ENCODE results near the gene NTMT1.

The NTMT1 gene

DNA sequence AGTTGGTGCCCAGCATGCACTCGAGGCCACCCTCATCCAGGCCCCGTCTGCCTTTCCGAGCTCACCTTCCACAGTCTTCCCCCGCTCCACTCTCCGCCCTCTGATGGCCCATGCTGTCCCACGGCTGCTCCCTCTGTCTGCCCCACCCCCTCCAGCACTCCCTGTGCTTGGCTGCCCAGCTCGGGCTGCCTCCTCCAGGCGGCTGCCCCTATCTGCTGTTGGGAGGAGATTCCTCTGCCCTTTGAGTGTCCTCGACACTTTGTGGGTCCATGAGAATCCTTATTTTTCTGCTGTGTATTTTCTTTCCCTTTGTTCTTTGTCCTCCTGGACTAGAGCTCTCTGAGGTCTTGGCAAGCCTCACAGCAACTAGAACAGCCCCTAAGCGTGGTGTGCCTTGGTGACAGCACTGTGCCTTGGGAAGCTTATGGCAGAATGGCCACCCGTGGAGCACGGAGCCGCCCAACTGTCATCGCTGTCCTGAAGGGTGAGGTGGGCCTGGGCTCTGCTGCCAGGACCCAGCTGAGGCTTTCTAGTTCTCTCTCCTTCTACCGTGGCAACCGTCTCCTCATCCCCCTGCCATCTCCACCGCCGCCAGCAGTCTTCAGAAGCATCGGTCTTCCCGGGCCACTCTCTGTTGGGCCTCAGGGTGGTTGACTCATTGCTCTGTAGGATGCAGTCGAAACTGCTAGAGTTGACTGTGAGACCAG lies 5.2 kb downstream of the NTMT1 start:
- TF ChIP-seq GATA3 (IDR thresholded peaks at IDR 0.05; ENCODE audit: low read depth, low read length) (no peak), GATA2 (IDR thresholded peaks at IDR 0.05; ENCODE audit: low read depth, low read length) (no peak)

DNA sequence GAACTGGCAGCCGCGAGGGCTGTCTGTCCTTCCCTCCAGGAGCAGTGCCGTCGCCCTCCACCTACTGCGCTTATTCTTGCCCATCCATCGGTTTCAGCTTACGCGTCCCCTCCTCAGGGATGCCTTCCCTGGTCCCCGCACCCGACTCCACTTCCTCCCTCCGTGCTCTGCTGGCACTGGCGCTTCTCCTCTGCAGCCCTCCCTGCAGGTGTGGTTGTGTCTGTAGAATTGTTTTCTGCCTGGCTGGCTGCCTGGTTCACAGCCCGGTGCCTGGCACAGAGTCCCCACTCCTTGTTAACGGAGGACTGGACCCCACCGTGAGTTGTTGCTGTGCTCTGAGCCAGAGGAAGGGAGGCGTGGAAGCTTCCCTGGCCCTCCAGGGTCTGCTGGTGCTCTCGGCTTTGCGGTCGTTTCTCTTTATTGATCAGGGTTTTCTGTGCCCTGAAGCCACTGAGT lies 5.7 kb downstream of the NTMT1 start:
- TF ChIP-seq GATA2 (IDR thresholded peaks at IDR 0.05; ENCODE audit: low read depth, low read length) (no peak), GATA3 (IDR thresholded peaks at IDR 0.05; ENCODE audit: low read depth, low read length) (no peak)

DNA sequence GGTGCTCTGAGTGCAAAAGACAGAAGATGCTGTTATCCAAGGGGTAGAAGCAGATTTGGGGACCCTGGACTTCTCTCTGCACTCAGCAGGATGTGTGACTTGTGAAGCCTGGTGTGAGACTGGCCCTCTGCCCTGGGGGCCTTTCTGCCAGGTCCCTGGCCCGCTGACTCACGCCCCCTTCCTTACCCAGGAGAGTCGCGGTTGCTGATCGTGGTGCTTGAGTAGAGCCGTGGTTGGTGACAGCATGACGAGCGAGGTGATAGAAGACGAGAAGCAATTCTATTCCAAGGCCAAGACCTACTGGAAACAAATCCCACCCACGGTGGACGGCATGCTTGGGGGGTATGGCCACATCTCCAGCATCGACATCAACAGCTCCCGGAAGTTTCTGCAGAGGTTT lies 6.5 kb downstream of the NTMT1 start:
- TF ChIP-seq GATA2 (IDR thresholded peaks at IDR 0.05; ENCODE audit: low read depth, low read length) (no peak), GATA3 (IDR thresholded peaks at IDR 0.05; ENCODE audit: low read depth, low read length) (no peak)

DNA sequence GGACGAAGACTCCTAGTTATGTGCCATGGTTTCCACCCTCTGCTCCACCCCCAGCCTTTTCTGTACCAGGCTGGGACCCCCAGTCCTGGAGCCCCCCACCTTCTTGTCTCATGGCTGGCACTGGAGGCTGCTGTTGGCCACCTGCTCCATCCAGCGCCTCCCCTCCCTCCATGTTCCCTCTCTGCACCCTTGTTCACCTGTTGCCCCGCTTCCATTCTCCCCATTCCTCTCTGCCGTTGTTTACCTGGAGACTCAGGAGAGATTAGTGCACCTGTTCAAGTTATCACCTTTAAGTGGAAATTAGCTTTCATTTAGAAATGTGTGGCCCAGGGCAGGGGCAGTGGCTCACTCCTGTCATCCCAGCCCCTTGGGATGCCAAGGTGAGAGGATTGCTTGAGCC lies 7.2 kb downstream of the NTMT1 start:
- TF ChIP-seq GATA3 (IDR thresholded peaks at IDR 0.05; ENCODE audit: low read depth, low read length) = no peak
- TF ChIP-seq GATA2 (IDR thresholded peaks at IDR 0.05; ENCODE audit: low read depth, low read length) = no peak

DNA sequence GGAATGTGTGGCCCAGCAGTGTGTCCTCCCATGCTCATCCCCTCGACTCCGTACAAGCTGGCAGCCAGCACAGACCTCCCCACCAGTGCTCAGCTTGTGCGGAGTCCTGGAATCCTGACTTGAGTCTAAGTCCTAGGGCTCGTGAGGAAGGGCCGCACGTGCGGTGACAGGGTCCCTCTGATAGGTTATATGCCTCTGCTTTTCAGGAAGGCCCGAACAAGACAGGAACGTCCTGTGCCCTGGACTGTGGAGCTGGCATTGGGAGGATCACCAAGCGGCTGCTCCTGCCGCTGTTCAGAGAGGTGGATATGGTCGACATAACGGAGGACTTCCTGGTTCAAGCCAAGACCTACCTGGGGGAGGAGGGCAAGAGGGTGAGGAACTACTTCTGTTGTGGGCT lies 7.9 kb downstream of the NTMT1 start:
- TF ChIP-seq GATA3 (IDR thresholded peaks at IDR 0.05; ENCODE audit: low read depth, low read length) (no peak), GATA2 (IDR thresholded peaks at IDR 0.05; ENCODE audit: low read depth, low read length) (no peak)

GRCh38 chr9:129635099-129636065 lies 9.4 kb downstream of the NTMT1 start:
- TF ChIP-seq GATA2 (IDR thresholded peaks at IDR 0.05; ENCODE audit: low read depth, low read length) (no peak), GATA3 (IDR thresholded peaks at IDR 0.05; ENCODE audit: low read depth, low read length) (no peak)

DNA sequence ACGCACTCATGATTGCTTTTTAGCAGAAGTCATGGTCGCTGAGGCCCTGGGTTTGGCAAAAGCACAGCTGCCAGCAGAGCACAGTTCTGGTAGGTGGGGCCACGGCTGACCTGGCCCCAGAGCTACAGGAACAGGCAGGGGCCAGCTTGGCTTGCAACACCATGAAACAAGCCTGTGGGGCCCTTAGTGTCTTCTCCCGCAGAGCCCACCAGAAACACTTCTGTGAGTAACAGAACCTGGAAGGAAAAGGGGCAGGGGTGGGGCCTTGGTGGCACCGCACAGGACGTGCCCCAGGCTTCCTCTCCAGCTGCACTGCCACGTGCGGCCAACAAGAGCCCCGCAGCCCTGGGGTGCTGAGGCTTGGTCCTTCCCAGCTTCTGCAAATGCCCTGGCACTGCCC lies 11.1 kb downstream of the NTMT1 start:
- TF ChIP-seq GATA2 (IDR thresholded peaks at IDR 0.05; ENCODE audit: low read depth, low read length) (no peak), GATA3 (IDR thresholded peaks at IDR 0.05; ENCODE audit: low read depth, low read length) (no peak)

DNA sequence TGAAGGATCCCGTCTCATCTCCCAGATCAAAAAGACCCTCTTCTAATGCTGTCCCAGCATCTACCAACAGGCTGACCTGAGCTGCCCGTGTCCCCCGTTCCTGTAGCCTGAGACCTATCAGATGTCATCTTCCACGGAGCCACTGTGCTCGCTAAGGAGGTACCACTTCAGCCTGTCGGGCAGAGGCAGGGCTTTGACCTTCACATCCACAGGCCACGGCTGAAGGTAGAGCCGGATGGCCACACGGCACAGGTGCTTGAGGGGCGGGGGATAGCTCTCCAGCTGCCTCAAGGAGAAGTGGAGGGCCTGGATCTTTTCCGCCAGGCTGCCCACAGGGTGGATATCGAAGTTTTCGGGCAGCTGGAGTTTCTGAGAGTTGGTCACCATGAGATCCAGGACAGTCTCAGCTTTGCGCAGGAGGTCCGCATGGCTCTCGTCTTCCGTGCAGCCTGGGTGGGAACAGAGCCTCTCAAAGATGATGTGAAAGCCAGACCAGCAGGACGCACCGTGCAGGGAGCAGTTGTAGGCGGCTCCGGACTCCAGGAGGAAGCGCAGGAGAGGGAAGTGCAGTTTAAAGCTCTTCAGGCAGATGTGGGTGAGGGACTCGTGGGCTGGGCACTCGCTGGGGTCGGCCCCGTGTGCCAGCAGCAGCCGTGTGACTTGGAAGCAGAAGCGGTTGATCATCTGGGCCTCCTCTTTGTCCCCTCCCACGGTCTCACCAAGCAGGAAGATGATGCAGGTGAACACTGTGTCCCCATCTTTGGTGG lies 11.9 kb downstream of the NTMT1 start:
- TF ChIP-seq GATA2 (IDR thresholded peaks at IDR 0.05; ENCODE audit: low read depth, low read length) = no peak
- TF ChIP-seq GATA3 (IDR thresholded peaks at IDR 0.05; ENCODE audit: low read depth, low read length) = no peak

- TF ChIP-seq GATA2 (IDR thresholded peaks at IDR 0.05; ENCODE audit: low read depth, low read length) (no peak), GATA3 (IDR thresholded peaks at IDR 0.05; ENCODE audit: low read depth, low read length) (no peak)
Observed at GRCh38 chr9:129639034-129639630, 13.2 kb downstream of the NTMT1 start.

DNA sequence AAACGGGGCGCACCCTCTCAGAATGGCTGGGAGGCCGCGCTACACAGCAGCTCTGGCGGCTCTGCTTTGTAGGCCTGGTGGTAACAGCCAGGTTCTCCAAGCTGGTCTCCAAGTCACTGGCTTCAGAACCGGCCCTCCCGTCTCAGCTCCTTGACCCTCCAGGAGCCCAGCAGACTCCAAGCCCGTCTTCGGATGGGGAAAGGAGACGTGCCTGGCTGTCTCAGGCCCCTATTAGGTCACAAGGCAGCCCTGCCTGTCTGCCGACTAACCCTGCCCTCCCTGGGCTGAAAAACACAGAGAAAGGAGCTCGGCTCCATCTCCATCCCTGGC lies 13.8 kb downstream of the NTMT1 start:
- TF ChIP-seq GATA2 (IDR thresholded peaks at IDR 0.05; ENCODE audit: low read depth, low read length) (no peak), GATA3 (IDR thresholded peaks at IDR 0.05; ENCODE audit: low read depth, low read length) (no peak)

DNA sequence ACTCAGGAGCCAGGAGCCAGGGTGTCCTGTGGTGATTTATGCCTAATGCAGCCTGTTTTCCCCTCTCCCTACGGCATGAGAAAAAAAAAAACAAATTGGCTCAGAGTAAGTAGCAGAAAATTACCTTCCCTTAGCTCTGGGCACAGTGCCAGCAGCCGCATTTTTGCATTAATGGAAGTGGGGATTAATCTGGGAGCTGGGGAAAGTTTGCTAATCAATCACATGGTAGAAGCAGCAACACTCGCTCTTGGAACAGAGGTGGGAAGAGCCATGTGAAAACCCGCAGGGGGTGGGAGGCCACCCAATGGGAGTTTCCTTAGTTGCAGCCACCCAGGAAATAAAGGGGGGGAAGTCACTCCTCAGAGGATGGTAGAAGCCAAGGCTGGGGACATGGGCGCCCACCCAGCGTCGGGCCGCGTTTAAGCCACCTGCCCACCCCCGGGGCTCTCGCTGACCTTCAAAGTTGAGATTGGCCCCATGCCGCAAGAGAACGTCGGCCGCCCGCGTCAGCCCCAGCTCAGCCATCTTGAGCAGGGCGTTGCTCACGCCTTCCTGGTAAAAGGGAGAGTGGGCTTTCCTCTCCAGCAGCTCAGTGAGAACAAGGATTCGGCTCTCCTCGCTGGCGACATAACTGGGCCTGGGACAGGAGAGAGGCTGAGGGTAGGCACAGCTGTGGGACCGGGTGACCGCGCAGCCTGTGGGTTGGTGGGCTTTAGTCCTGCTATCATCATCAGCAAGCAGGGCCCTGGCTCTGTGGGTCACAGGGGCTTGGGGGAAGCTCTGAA lies 14.3 kb downstream of the NTMT1 start:
- TF ChIP-seq GATA3 (IDR thresholded peaks at IDR 0.05; ENCODE audit: low read depth, low read length) (no peak), GATA2 (IDR thresholded peaks at IDR 0.05; ENCODE audit: low read depth, low read length) (no peak)

DNA sequence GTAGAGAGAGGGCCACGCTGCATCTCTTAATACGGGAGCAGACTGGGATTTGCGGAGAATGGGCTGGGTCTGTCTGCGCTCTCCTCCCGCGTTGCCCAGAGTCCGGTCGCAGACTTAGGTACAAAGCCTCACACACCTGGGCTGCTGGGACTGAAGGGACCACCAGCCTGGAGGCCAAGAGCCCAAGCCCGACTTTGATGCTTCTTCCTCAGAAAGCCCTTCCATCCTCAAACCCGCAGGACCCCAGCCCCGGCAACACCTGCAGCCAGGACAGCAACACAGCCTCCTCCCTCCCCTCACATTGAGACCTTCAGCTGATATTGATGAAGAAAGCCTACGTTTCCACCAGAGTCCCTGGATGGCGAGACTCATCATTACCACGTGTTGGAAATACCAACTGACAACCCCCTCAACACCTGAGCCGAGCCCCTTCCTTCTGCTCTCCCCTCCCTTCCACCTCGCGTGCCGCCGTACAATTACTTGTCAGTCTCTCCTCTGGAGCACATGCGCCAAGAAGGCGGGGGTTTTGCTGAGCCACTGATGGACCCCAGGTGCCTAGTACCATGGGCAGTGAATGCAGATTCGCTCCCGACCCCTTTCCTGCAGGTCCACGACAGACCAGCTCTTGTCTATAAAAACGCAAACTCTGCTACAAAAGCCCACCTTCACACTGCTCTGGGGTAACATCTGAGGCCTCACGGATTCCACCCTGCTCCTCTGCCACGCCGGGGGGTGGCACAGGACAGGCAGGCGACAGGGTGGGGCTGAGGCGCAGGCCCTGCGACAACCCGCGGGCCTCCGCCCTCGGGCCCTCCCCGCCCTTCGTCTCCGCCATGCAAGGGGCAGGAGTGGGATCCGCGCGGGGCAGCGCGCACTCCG lies 15.1 kb downstream of the NTMT1 start:
- TF ChIP-seq GATA3 (IDR thresholded peaks at IDR 0.05; ENCODE audit: low read depth, low read length) = no peak
- TF ChIP-seq GATA2 (IDR thresholded peaks at IDR 0.05; ENCODE audit: low read depth, low read length) = no peak

All from SH-SY5Y (cell line).